GM19467 (cell line): ENCODE measurements around the gene FZD4.
"Not testable (repeated sequence)": the region's sequence is repeated elsewhere in the genome, so short reads cannot be mapped to it uniquely, and the experiment has no call there.

ENCODE experiments used
- ATAC-seq: cut with Tn5 transposase; IDR thresholded peaks from one replicate; pipeline ENCODE4 v1.9.1; 2021; ENCODE audit warnings: mild to moderate bottlenecking, moderate library complexity; ENCODE audit not compliant: unreplicated experiment

Gene FZD4

DNA sequence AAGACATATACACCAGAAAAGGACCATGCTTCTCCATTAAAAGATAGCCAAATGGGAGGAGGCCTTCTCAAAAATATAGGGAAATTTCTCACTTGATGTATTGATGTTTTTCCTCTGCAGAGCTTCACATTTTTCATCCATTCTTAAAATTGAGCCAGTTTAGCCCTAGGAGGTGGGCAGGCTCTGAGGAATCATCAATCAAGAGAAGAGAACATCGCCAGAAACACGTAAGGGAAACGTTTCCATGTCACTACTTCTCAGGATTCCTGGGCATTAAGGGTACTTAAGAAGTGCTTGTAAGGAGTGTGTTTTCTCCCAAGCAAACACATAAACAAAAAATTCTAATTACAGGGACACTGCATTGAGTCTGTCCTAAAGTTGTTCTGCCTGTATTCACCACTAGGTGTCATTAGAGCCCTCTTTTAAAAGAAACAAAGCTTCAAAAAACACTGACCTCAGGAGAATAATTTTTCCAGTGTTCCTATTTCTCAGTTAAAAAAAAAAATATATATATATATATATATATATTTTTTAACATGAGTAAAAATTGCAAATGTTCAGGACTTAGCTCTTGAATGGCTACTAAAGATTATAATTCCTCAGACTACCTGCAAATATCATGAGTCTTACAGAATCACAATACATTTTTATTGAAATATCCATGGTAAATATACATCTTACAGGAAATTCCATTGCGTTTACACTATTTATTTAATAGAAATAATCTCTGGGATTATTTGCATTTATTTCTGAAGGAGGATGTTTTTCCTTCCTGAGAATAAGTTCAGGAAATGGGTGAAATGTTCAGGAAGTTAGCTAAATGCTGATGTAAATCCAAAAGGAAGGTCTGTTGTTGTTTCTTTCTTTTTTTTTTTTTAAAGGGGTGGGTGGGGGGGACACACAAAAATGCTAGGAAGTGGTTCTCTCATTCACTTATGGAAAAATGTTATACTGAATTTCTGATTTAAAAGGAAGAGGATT lies 16.0 kb downstream of the FZD4 start:
- no peak for ATAC-seq

DNA sequence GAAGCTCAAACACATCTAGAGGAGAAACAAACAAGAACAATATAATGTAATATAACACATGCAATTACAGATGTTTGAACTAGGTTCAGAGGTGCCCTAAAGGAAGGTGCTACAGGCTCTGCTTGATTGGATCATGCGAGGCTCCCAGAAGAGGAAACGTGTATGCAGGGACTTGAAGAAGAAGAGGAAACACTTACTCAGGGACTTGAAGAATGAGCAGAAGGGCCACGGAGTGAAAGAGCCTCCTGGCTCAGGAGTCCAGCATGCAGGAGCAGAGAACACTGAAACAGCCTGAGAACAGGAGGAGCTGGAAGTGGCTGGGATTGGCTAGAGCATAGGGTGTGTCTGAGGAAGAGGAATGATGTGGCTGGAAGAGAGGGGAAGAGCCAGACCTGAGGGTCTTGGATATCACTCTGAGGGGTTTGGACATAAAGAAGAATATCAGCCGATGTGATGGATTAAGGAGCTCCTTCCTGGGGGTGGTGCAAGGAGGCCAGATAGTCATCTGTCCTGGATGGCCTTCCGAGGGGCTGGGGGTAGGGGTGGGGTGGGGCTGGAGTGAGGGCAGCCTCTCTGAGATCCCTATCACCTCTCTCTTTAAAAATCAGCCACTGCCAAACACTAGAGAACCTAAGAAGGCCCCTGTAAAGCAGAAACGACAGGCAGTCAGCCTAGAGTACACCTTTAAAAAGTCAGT lies 16.8 kb downstream of the FZD4 start:
- ATAC-seq, result no peak

DNA sequence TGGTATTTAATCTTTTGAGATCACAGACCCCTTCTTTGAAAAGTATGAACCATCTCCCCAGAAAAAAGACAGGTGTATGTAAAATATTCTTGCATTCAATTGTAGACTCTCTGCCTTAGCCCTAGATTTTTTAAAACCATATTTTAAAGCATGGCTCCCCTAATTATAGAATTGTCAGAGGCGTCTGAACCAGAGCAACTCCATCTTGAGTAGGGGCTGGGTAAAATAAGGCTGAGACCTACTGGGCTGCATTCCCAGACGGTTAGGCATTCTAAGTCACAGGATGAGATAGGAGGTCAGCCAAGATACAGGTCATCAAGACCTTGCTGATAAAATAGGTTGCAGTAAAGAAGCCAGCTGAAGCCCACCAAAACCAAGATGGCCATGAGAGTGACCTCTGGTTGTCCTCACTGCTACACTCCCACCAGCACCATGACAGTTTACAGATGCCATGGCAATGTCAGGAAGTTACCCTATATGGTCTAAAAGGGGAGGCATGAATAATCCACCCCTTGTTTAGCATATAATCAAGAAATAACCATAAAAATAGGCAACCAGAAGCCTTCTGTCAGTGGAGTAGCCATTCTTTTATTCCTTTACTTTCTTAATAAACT lies 17.9 kb downstream of the FZD4 start:
- not testable (repeated sequence) for ATAC-seq

DNA sequence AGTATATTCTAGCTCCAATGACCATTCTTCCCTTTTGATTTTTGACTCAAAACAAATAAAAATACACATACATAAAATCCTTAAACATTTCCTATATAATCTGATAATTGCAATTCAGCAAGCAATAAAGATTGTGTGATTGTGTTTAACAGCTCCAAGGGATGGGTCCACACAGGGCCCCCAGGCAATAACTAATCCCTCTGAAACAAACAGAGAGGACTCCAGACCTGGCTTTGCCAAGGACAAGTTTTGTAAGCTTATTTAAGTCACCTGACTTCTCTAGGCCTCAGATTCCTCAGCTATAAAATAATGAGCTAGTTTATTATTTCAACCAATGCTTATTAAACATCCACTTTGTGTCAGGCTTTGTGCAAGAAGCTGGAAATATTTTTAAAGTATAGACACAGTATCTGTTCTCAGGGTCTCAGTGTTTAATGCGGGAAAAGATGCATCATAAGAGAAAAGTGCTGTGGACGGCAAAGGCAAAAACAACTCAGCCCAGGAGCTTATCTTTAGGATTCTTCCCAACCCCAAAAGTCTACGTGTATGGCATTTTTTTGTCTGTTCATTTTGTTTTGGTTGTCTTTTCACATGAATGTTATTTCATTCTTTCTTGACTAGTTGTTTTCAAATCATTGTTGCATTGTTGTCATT lies 20.1 kb downstream of the FZD4 start:
- no peak for ATAC-seq

DNA sequence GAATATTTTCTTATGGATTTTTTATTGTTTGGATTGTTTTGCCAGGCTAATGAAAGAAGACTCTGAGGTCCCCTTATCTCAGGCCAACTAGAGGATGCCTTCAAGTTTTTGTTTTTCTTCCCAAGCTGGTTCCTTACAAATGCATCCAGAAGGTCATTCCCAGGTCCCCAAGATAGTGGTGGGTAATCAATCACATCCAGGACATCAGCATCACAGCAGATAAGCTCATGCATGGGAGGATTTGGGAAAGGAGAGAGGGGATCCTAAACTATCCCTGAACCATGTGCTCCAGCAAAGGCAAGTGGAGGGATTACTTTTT lies 20.7 kb downstream of the FZD4 start:
- ATAC-seq, result no peak

DNA sequence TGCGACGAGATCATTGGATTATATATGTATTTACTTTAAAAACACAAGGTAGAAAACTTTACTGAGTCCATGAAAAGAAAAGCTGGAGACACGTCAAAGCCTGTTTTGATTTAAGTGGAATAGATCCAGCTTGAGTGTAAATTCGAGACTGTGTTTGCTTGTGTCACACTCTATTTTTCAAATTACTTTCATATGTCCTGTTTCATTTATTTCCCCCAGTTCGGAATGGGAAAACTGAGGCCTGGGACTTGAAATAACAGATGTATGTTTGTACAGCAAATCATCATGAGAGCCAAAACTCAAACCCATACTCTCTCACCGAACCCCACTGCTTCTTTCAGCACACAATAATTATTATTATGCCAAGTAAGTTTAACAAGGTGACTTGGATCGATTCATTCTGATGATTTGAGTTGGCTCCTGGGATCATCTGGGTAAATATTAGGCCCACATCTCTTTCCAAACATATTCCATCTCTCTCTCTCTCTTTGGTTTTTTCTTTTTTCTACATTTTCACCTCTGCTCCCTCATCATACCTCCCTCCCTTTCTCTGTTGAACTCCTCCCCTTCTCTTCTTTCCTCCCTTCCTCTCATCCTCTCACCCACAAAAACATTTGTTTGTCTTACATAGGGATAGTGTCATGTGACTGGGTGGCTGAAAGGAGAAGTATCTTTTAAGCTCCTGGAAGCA lies 21.2 kb downstream of the FZD4 start:
- ATAC-seq, result no peak

DNA sequence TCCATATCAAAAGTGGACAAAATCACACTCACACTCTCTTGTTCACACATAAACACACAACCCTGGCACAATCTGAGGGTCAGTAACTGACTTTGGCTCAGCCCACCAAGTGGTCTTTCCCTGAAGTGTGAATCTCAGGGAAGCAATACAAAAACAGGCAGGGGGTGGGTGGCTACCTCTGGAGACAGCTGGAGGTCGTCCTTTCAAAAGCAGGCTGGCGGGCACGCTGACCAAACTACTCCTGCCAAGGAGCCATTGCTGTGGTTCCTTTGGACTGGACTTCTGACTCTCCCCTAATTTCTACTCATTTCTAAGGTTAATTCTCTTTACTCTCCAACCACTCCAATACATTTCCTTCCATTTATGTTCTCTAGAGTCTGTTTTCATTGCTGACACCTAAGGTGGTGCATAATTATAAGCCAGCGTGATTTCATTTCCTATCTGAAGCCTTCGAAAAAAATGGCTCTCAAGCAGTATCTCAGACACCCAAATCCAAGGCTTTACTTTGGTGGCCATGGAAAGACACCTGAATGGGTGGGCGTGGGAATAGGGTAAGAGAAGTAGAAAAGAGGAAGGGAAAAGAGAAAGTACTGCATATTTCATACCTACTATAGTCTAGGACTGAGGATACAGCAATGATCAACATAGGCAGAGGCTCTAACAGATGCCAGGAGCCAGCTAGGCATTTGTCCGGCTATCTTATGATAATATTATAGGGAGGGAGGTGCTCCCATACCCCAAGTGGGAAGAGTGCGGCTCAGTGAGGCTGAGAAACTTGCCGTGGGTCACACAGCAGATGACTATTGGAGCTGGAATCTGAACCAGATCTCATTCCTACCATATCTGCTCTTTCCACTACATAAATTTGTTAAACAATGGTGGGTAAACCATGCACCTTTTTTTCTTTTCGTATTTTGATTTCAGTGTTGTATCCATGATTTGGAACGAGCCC lies 22.0 kb downstream of the FZD4 start:
- ATAC-seq, result no peak

DNA sequence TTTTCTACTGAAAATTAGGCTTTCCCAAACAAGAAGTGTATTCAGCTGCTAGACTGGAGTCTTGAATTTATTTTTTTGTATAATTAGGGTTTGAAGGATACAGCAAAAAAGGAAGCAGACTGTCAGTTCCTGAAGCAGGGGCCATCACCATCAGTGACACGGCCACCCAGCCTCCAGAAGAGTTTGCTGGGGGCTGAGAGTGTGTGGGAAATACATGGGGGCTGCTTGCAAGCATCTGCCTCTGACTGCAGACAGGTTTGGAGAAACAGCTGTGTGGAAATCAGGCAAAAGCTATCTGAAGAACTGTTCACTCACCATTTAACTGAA lies 23.0 kb downstream of the FZD4 start:
- ATAC-seq, result no peak

DNA sequence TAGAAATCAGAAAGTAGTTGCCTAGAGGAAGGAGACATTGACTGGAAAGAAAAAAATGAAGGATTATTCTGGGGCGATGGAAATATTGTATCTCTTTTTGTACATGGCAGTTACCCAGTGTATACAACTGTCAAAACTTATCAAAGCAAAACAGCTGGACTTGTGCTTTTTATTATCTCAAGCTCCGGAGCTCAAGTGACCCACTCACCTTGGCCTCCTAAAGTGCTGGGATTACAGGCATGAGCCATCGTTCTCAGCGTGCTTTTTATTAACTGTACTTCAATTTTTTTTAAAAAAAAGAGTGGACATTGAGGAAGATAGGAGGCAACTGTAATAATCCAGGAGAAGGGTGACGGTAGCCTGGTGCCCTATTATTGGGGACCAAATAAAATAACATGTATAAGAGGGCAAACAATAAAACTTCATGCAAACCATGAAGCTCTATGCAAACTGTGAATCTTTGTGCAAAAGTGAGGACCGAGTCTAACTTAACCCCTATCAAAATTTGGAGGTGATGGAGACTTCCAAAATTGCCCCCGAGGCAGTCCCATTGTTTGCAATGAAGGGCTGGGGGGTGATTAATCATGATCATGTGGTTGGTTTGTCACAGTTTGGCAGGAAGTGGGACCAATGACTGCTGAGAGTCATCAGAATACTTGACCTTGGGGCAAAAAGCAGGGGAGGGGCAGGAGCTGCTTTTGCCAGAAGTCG lies 23.5 kb downstream of the FZD4 start:
- ATAC-seq, result no peak

DNA sequence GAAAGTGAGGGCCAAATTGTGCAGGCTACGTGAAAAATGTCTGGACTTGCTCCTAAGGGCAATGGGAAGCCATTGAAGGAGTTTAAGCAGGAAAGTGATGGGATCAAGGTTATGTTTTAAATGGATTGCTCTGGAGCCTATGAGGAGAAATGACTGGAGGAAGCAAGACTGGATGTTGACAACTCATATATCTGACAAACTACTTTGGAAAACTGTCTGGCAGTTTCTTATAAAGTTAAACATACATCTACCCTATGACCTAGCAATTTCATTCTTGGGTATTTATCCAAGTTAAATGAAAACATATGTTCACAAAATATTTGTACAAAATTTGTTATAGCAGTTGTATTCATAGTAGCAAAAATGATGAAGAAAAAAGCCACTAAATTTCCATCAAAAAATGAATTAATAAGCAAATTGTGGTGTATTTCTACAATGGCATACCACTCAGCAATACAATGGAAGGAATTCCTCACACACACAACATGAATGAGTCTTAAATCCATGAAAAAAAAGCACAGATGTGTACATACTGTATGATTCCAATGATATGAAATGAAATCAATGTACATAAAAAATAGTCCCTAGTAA lies 24.1 kb downstream of the FZD4 start:
- no peak for ATAC-seq

DNA sequence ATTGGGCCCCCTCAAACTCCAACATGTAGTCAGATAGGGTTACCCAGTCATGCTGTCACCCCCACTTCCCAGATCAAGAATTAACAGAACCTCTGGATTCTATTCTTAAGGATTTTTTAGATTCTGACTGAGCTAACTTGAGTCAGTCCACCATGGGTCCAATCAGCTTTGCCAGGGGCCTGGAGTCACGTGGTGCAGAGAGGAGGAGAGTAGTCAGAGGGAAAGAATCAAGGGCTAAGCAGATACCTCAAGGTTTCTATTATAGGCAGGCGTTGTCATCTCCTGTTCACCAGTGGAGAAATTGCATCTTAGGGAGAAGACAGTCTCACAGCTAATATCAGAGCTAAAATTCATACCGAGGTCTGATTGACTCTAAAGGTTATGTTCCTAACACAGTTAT lies 28.2 kb downstream of the FZD4 start:
- no peak for ATAC-seq

DNA sequence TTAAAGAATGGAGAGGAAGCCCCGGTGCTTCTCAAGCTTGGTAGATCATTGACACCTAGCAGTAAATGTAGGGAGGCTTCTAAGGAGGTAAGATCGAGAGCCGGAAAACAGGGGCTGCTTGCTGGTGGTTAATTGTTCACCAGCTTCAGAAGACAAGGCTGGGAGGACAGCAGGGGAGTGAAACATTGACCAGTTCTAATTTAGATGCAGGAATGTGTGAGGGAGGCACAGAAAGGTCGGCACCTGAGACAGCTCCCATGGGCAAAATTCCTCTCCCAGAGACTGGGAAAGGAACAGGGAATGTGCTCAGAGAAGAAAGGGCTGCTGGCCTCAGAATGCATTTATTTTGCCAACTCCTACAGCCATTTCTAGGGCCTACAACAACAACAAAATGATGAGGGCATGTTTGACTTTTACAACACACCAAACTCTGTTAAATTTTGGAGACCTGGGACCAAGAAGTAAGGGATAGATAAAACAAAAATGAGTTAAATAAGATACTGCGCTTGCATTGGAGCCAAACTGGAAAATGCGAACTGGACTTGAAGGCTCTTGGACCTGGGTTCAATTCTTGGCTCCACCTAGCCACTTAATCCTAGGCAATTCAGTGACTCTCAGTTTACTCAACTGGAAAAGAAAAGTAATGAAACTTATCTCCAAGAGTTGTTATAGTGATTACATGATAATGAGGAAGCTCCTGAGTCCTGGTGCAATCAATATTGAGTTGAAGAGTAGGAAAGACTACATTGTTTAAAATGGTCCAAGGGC lies 31.0 kb downstream of the FZD4 start:
- ATAC-seq, result no peak

DNA sequence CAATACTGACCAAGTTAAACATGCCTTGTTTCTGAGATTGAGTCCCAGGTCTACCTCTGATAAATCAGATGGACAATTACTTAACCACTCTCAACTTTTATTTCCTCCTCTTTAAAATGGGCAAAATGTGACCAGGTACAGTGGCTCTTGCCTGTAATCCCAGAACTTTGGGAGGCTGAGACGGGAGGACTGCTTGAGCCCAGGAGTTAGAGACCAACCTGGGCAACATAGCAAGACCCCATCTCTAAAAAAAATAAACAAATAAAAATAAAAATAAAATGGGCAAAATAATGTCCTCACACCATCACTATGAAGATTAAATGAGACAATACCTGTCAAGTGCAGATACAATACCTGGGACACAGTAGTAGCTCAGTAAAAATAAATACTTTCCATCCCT lies 33.0 kb downstream of the FZD4 start:
- no peak for ATAC-seq

DNA sequence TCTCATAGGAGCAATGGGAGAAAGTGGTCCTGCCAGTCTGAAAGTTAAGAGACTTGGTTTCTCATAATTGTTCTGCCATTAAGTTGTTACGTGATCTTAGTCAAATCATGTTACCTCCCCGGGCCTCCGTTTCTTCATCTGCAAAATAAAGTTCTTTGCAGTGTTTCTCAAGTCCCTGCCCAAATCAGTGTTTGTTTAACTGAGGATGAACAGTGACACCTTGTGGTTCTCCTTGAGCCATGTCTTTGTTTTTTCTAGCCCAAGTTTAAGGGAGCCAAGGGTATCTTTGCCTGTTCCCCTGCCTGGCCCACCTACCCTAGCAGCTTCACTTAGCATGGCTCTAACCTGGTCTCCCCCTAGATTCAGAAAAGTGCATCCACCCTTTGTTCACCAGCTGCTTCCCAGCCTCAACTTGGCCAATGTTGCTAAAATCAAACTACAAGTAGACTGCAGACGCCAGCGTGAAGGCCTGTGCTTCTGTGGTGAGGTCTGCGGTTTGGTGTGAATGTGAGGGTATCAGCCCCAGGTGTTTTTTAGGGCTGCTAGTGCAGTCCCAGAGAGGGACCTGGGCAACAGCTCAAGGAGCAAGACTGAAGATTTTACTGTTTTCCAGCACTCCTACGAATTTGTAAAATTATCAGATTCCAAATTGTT lies 35.5 kb downstream of the FZD4 start:
- no peak for ATAC-seq

DNA sequence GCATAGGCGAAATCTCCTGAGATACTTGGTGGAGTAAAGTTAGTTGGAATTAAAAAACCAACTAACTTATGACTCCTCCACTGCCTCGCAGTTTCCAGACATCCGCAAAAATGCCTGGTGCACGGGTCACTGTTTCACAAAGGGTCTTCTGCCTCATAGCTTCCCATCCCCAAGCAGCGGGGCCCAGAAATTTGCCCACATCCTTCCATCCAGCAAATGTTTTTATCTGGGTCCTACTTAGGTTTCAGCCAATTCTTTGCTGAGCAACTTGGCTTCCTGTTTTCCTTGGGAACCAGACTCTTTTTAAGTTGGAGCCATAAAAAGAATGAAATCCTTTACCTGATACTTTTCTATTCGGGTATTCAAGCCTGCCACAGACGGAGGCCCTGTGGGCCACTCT lies 36.2 kb downstream of the FZD4 start:
- ATAC-seq, result no peak

DNA sequence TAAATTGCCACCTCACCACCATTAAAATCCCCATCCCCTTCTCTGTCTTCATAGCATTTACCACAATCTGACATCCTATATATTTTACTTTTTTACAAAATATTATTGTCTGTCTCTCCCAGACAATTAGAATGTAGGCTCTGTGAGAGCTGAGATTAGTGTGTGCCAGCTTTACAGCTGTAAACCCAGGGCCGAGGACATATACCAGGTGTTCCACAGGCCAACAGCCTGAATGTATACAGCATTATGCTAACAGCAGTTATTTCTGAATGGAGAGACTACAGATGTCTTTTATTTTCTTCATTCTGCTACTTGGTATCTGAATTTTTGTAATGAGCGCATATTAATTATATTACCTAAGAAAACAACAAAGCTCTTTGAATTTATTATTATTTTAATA lies 36.7 kb downstream of the FZD4 start:
- no peak for ATAC-seq

DNA sequence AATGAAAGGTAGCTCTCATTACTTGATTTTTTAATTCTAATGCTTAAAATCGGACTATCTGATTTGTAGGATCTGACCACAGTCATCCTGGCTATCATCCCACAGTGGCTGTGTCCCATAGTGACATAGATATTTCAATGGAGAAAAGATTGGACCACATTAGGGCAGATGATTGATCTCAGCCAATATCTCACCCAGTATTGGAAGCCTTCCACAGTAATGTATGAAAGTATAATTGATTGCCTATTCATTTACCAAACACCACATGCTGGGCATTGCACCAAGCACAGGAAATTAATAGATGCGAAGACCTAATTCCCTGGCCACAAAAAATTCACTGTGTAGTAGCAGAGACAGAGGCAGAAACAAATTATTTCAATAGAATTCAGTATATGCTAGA lies 37.6 kb downstream of the FZD4 start:
- no peak for ATAC-seq

DNA sequence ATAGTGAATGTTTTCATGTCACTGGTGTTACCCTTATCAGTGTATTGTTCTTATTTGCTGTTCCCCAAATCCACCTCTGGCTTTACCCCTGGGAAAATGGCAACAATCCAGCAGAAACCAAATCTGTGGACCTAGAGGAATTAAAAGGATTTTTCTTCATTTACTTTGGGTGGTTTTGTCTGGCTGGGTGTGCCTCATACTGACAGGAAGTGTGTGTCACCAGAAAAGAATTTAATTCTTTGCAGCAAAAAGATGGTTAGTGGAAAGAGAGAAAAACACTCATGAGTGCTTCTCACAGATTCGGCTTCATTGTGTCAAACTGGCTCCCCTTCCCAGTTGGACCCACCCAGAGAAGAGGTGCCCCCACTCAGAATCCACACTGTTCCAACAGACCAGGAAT lies 38.9 kb downstream of the FZD4 start:
- ATAC-seq, result no peak
